Uterus (tissue), 4 donors: ENCODE results near the gene SMAD6. TPM values are rescaled to one million over a fixed set of nuclear protein-coding genes. Genes with fewer than 3 reads are reported as not detected.

Source experiments
- DNase-seq, 2 donors: peaks; one replicate each; pipeline ENCODE4 v3.0.0-alpha.2; 2019 to 2020
- H3K27ac ChIP-seq, 2 donors: fragments of 200-600 bp; sonication (generic); 1 replicate in 1 of 2; 2 replicates in 1 of 2; pipeline ENCODE4 v1.5.1; 2016 to 2018
- H3K27me3 ChIP-seq, 2 donors: fragments of 200-600 bp; sonication (generic); one replicate each; pipeline ENCODE4 v1.5.1; 2018 to 2019; ENCODE audit warnings: control low read depth in 1 of 2
- H3K36me3 ChIP-seq, 2 donors: fragments of 200-600 bp; sonication (generic); one replicate each; pipeline ENCODE4 v1.5.1; 2019; ENCODE audit warnings: control low read depth in 1 of 2
- H3K4me1 ChIP-seq, 2 donors: fragments of 200-600 bp; sonication (generic); one replicate each; pipeline ENCODE4 v1.5.1; 2018 to 2019; ENCODE audit warnings: control low read depth in 1 of 2
- H3K4me3 ChIP-seq, 2 donors: fragments of 200-600 bp; sonication (generic); 1 replicate in 1 of 2; 2 replicates in 1 of 2; pipeline ENCODE4 v1.5.1; 2018 to 2019; ENCODE audit warnings: mild to moderate bottlenecking in 1 of 2
- H3K9me3 ChIP-seq, 2 donors: fragments of 200-600 bp; sonication (generic); one replicate each; pipeline ENCODE4 v1.5.1; 2019; ENCODE audit warnings: control low read depth in 1 of 2
- CTCF ChIP-seq, 4 experiments: fragments of 200-600 bp in 2 of 4; fragments of 450-650 bp in 2 of 4; sonication (generic) in 2 of 4; IDR thresholded peaks; one replicate each; pipeline ENCODE4 v1.5.1; 2016 to 2019; ENCODE audit warnings: antibody characterized with exemption in 4 of 4, mild to moderate bottlenecking in 2 of 4, moderate library complexity in 1 of 4
- POLR2A ChIP-seq, 2 donors: fragments of 450-650 bp; IDR thresholded peaks; one replicate each; pipeline ENCODE4 v1.6.1; 2016; ENCODE audit warnings: antibody characterized with exemption in 2 of 2, mild to moderate bottlenecking in 1 of 2, moderate library complexity in 1 of 2
- intact Hi-C: fragments of 100-400 bp; cut with DNase I; formaldehyde crosslinking; loops from one replicate; pipeline ENCODE4 v1.15.1; 2023; ENCODE audit warnings: low total_unique reads
- total RNA-seq, 4 donors: library from RNA; depleted of rRNA in 3 of 4; stranded (reverse); fragments of >200 nt in 3 of 4; gene quantifications; one replicate each; pipeline versions ENCODE4 v1.1.0 to v1.2.4, GENCODE V29; 2014 to 2023
- donor health status: DM: yes; HTN: yes; CAD: no.

The SMAD6 gene
- total RNA-seq, 4 donors from 2014 or later: 9.4 to 30.1 (median 19.1) TPM

GRCh38 chr15:66789029-66790025 is 87.3 kb downstream of the SMAD6 start:
- Histone ChIP-seq H3K4me3 (no peak overlapping the region), H3K27ac (peak overlapping the region; percentile 19 to 24), H3K27me3 (no peaks in the 10 kb centered on the region), H3K4me1 (no peaks in the 10 kb centered on the region), H3K36me3 (no peaks in the 10 kb centered on the region), H3K9me3 (no peaks in the 10 kb centered on the region)
- TF ChIP-seq POLR2A (IDR thresholded peaks at IDR 0.05) (no peak), CTCF (IDR thresholded peaks at IDR 0.05) (peak; percentile 20 to 44 (median 36))
- peak in 1 of 2 donors; percentile 56 for DNase-seq
- intact Hi-C loops: no loop called here

DNA sequence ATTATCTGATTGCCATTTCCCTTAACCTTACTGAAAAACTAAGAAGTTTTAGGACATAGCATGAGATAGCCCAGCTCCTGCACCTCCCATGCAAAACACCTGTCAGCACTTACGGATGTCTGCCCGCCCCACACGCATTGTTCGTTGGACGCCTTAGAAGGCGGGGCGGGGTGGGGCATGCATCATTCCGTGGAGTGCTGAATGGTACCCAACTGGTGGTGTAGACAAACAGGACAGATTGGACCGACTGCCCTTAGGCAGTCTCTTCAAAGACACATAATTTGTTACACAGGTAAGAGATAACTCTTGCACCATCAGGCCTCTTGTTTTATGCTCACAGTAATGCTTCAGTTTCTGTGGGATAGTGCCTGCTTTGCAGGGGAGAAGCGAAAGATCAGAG is 93.8 kb downstream of the SMAD6 start:
- TF ChIP-seq POLR2A (IDR thresholded peaks at IDR 0.05) (no peak), CTCF (IDR thresholded peaks at IDR 0.05) (no peak)
- Histone ChIP-seq H3K36me3 (no peaks in the 10 kb centered on the region), H3K9me3 (no peaks in the 10 kb centered on the region), H3K4me1 (no peaks in the 10 kb centered on the region), H3K4me3 (no peak overlapping the region), H3K27ac (no peak overlapping the region), H3K27me3 (no peaks in the 10 kb centered on the region)
- intact Hi-C loops: no loop called here
- DNase-seq: no peak

DNA sequence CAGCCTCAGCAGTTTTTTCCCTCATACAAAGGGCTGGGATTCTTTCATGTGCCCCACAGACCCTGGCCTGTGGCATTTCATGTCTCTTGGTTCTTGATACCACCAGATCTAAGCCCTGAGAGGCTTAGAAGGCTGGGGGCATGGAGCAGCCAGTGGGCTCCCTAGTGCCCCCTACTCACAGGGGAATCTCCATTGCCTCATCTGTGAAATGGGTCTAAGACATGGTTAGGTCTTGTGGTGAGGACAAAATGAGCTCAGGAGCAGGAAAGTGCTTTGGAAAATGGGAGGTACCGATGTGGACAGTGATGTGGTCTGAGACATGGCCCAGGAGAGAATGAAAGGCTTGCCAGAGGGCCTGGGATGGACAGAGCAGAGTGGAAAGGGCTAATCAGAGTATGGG is 94.3 kb downstream of the SMAD6 start:
- H3K27me3 ChIP-seq: no peaks in the 10 kb centered on the region
- no peaks in the 10 kb centered on the region for H3K36me3 ChIP-seq
- no peak overlapping the region for H3K27ac ChIP-seq
- H3K9me3 ChIP-seq: no peaks in the 10 kb centered on the region
- intact Hi-C loops: no loop called here
- no peak overlapping the region for H3K4me3 ChIP-seq
- DNase-seq: no peak
- no peaks in the 10 kb centered on the region for H3K4me1 ChIP-seq
- TF ChIP-seq CTCF (IDR thresholded peaks at IDR 0.05): no peak
- no peak for TF ChIP-seq POLR2A (IDR thresholded peaks at IDR 0.05)

DNA sequence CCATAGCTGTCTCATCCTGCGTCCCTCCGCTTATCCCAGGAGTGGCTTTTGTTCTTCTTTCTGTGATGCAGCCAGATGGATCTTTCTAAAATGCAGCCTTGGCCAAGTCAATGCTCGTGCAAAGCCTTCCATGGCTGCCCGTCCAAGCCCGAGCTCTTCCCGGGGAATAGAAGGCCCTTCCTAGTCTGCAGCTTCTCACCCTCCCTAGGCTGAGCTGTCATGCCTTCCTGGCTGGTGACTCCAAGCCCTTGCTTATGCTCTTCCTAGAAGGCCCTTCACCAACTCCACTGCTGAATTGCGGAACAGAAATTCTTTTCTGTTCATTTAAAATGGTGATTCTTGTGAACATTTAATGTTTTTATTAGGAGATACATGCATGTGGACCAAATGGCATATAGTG is 95.9 kb downstream of the SMAD6 start:
- no peak overlapping the region for H3K4me3 ChIP-seq
- no peaks in the 10 kb centered on the region for H3K36me3 ChIP-seq
- no peak for DNase-seq
- H3K27ac ChIP-seq: no peak overlapping the region
- H3K27me3 ChIP-seq: no peaks in the 10 kb centered on the region
- intact Hi-C loops: no loop called here
- H3K4me1 ChIP-seq: peaks cover 5 to 8% of the 10 kb centered on the region in 2 donors
- no peak for TF ChIP-seq CTCF (IDR thresholded peaks at IDR 0.05)
- TF ChIP-seq POLR2A (IDR thresholded peaks at IDR 0.05): no peak
- no peaks in the 10 kb centered on the region for H3K9me3 ChIP-seq

DNA sequence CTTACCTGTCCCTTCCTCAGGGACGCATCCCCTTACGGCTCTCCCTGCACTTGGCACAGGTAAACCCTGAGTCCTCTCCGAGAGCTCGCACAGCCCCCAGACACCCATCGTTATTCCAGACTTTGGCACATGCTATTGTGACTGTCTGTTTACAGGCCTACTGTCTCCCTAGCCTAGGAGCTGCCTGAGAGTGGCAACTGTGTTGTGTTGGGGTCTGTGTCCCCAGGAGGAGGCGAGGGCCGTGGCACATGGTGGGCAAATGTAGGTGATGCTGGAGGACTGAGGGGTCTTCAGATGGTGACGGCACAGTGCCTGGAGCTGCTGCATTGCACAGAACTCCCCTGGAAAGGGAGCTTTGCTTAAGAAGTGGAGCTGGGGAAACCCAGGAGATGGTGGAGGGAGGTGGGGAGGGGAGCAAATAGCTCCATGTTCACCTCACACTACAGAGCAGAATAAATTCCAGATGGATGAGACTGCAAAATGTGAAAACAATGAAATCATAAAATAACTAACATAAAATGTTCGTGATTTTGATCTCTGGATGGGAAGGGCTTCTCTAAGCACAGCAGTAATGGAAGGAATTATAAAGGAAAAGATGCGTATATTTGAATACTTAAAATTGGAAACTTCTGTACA is 96.5 kb downstream of the SMAD6 start:
- peaks cover 8 to 9% of the 10 kb centered on the region in 2 donors for H3K4me1 ChIP-seq
- H3K36me3 ChIP-seq: no peaks in the 10 kb centered on the region
- no peak for DNase-seq
- H3K4me3 ChIP-seq: no peak overlapping the region
- H3K27ac ChIP-seq: no peak overlapping the region
- no peak for TF ChIP-seq POLR2A (IDR thresholded peaks at IDR 0.05)
- no peak for TF ChIP-seq CTCF (IDR thresholded peaks at IDR 0.05)
- no peaks in the 10 kb centered on the region for H3K27me3 ChIP-seq
- H3K9me3 ChIP-seq: no peaks in the 10 kb centered on the region
- intact Hi-C loops: no loop called here
